ENCODE measurements around the gene PTPRN2. TPM values are rescaled to one million over a fixed set of nuclear protein-coding genes. Genes with fewer than 3 reads are reported as not detected.

PTPRN2 gene
- polyA plus RNA-seq, 1 experiment = 0.02 TPM

GRCh38 chr7:157627646-157628045, 960.0 kb downstream of the PTPRN2 start:
- no peak for TF ChIP-seq CTCF (IDR thresholded peaks at IDR 0.05; ENCODE audit: low read depth, low read length)
- H3K27ac ChIP-seq (ENCODE audit: low read depth, low read length) = no peak overlapping the region
- no peak for DNase-seq (ENCODE audit: low read depth, low spot score)
- no peak overlapping the region for H3K4me3 ChIP-seq (ENCODE audit: low read depth, low read length)
- peaks cover 44% of the 10 kb centered on the region for H3K9me3 ChIP-seq (ENCODE audit: control insufficient read depth, insufficient read depth, low read length)
- no peaks in the 10 kb centered on the region for H3K27me3 ChIP-seq (ENCODE audit: control insufficient read depth, insufficient read depth, low read length)
- POLR2A ChIA-PET = no interaction called here
- CTCF ChIA-PET = no interaction called here

GRCh38 chr7:157627033-157627432, 960.6 kb downstream of the PTPRN2 start:
- Histone ChIP-seq H3K9me3 (ENCODE audit: control insufficient read depth, insufficient read depth, low read length) (peaks cover 48% of the 10 kb centered on the region), H3K27ac (ENCODE audit: low read depth, low read length) (no peak overlapping the region), H3K27me3 (ENCODE audit: control insufficient read depth, insufficient read depth, low read length) (no peaks in the 10 kb centered on the region), H3K4me3 (ENCODE audit: low read depth, low read length) (no peak overlapping the region)
- POLR2A ChIA-PET = no interaction called here
- no peak for DNase-seq (ENCODE audit: low read depth, low spot score)
- CTCF ChIA-PET = no interaction called here
- TF ChIP-seq CTCF (IDR thresholded peaks at IDR 0.05; ENCODE audit: low read depth, low read length) = no peak

DNA sequence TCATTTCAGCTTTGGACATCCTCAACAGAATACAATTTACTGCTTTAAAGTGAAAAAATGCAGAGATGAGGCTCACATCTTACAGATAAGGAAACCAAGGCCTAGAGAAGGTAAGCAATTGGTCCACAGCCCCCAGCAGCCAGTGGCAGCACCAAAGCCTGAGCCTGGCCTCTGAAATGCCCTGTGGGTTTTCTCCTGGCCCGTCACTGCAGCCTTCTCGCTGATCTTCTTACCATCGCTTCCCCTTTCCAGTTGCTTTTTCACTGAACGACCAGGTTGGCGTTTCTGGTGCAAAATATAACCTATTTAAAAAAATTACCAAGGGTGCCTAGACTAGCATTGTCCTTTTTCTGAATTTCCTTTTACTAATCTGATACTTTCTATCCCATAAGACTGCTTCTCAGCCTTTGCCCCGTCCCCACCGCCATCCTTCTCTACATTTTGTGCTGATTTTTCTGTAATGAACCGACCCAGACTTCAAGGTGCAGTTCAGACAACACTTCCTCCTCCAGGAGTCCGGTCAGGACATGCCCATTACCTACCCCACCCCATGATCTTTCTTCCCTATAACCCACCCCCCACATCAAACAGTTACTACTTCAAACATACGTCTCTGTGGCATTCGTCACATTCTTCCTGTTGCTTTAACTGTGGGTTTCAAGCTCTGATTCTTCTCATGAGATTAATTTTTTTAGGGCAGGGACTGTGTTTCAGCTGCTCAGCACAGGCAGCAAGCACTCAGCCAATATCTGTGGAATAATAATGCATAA, 961.5 kb downstream of the PTPRN2 start:
- no peak for DNase-seq (ENCODE audit: low read depth, low spot score)
- Histone ChIP-seq H3K9me3 (ENCODE audit: control insufficient read depth, insufficient read depth, low read length) (peaks cover 52% of the 10 kb centered on the region), H3K27ac (ENCODE audit: low read depth, low read length) (no peak overlapping the region), H3K27me3 (ENCODE audit: control insufficient read depth, insufficient read depth, low read length) (no peaks in the 10 kb centered on the region), H3K4me3 (ENCODE audit: low read depth, low read length) (no peak overlapping the region)
- ChIA-PET CTCF (no interaction called here), POLR2A (no interaction called here)
- TF ChIP-seq CTCF (IDR thresholded peaks at IDR 0.05; ENCODE audit: low read depth, low read length) = no peak

GRCh38 chr7:157623556-157623955, 964.1 kb downstream of the PTPRN2 start:
- Histone ChIP-seq H3K9me3 (ENCODE audit: control insufficient read depth, insufficient read depth, low read length) (peaks cover 61% of the 10 kb centered on the region), H3K27ac (ENCODE audit: low read depth, low read length) (no peak overlapping the region), H3K27me3 (ENCODE audit: control insufficient read depth, insufficient read depth, low read length) (no peaks in the 10 kb centered on the region), H3K4me3 (ENCODE audit: low read depth, low read length) (no peak overlapping the region)
- DNase-seq (ENCODE audit: low read depth, low spot score) = no peak
- POLR2A ChIA-PET = no interaction called here
- TF ChIP-seq CTCF (IDR thresholded peaks at IDR 0.05; ENCODE audit: low read depth, low read length) = no peak
- CTCF ChIA-PET = no interaction called here

- H3K27me3 ChIP-seq (ENCODE audit: control insufficient read depth, insufficient read depth, low read length) = no peaks in the 10 kb centered on the region
- peaks cover 64% of the 10 kb centered on the region for H3K9me3 ChIP-seq (ENCODE audit: control insufficient read depth, insufficient read depth, low read length)
- DNase-seq (ENCODE audit: low read depth, low spot score) = no peak
- no peak overlapping the region for H3K27ac ChIP-seq (ENCODE audit: low read depth, low read length)
- no peak for TF ChIP-seq CTCF (IDR thresholded peaks at IDR 0.05; ENCODE audit: low read depth, low read length)
- CTCF ChIA-PET = no interaction called here
- H3K4me3 ChIP-seq (ENCODE audit: low read depth, low read length) = no peak overlapping the region
- POLR2A ChIA-PET = no interaction called here
Observed at GRCh38 chr7:157622408-157623205, 965.0 kb downstream of the PTPRN2 start.
